Activated naive CD8-positive, alpha-beta T cell treated with anti-CD3 and anti-CD28 coated beads, Interleukin-2, amount 10 ng/mL, durations not matched to agents 7 days and 5 days (primary cell): ENCODE data around the gene PCLO. TPM values are rescaled to one million over a fixed set of nuclear protein-coding genes. Genes with fewer than 3 reads are reported as not detected.

Experiments
- ATAC-seq: fragments of 150-1000 bp; cut with Tn5 transposase; one replicate; pipeline ENCODE4 v1.10.0; 2021; ENCODE audit warnings: low read depth, moderate library complexity
- POLR2A ChIA-PET: fragments of 350-600 bp; sonication (Branson Sonifier 250); formaldehyde crosslinking; loops from one replicate; lab custom pipeline; 2021; ENCODE audit warnings: antibody characterized with exemption; lab: Charles Lee
- DNase-seq: peaks from one replicate; pipeline ENCODE4 v3.0.0; 2021
- H3K27ac Mint-ChIP-seq: one replicate; pipeline ENCODE4 v1.8.0; 2022; ENCODE audit warnings: mild to moderate bottlenecking, mixed read lengths
- H3K27me3 Mint-ChIP-seq: one replicate; pipeline ENCODE4 v1.8.0; 2022; ENCODE audit warnings: mild to moderate bottlenecking, moderate library complexity, mixed read lengths
- H3K36me3 Mint-ChIP-seq: one replicate; pipeline ENCODE4 v1.8.0; 2021; ENCODE audit warnings: mild to moderate bottlenecking, mixed read lengths
- H3K4me1 Mint-ChIP-seq: one replicate; pipeline ENCODE4 v1.8.0; 2021; ENCODE audit warnings: mixed read lengths
- H3K4me3 Mint-ChIP-seq: one replicate; pipeline ENCODE4 v1.8.0; 2022; ENCODE audit warnings: mild to moderate bottlenecking, moderate library complexity, mixed read lengths
- H3K9me3 Mint-ChIP-seq: one replicate; pipeline ENCODE4 v1.8.0; 2021; ENCODE audit warnings: mixed read lengths
- total RNA-seq, 2 experiments: library from RNA; stranded (reverse); gene quantifications; one replicate each; pipeline ENCODE4 v1.2.3, GENCODE V29; 2021

PCLO gene
- total RNA-seq, 2 experiments from 2014 or later = not detected

GRCh38 chr7:83155407-83155806, 7.3 kb downstream of the PCLO start:
- DNase-seq (no peak), ATAC-seq (no peak)
- Mint-ChIP-seq H3K4me1 (no peaks in the 10 kb centered on the region), H3K27me3 (peaks cover 2% of the 10 kb centered on the region), H3K36me3 (no peaks in the 10 kb centered on the region), H3K27ac (no peak overlapping the region), H3K4me3 (no peak overlapping the region), H3K9me3 (no peaks in the 10 kb centered on the region)
- POLR2A ChIA-PET = no interaction called here

- Mint-ChIP-seq H3K27ac (no peak overlapping the region), H3K27me3 (no peaks in the 10 kb centered on the region), H3K36me3 (no peaks in the 10 kb centered on the region), H3K4me3 (no peak overlapping the region), H3K9me3 (no peaks in the 10 kb centered on the region), H3K4me1 (no peaks in the 10 kb centered on the region)
- no peak for DNase-seq
- ATAC-seq = no peak
- POLR2A ChIA-PET = no interaction called here
Observed at GRCh38 chr7:83153419-83153818, 9.3 kb downstream of the PCLO start.

GRCh38 chr7:83150310-83150709, 12.4 kb downstream of the PCLO start:
- Mint-ChIP-seq H3K27ac (no peak overlapping the region), H3K27me3 (no peaks in the 10 kb centered on the region), H3K4me3 (no peak overlapping the region), H3K9me3 (no peaks in the 10 kb centered on the region), H3K36me3 (no peaks in the 10 kb centered on the region), H3K4me1 (no peaks in the 10 kb centered on the region)
- POLR2A ChIA-PET = no interaction called here
- DNase-seq (no peak), ATAC-seq (no peak)

- no peak for ATAC-seq
- Mint-ChIP-seq H3K27me3 (no peaks in the 10 kb centered on the region), H3K9me3 (no peaks in the 10 kb centered on the region), H3K36me3 (no peaks in the 10 kb centered on the region), H3K4me3 (no peak overlapping the region), H3K4me1 (no peaks in the 10 kb centered on the region), H3K27ac (no peak overlapping the region)
- POLR2A ChIA-PET = no interaction called here
- DNase-seq = no peak
Observed at GRCh38 chr7:83149466-83149865, 13.2 kb downstream of the PCLO start.

GRCh38 chr7:83148776-83149175, 13.9 kb downstream of the PCLO start:
- Mint-ChIP-seq H3K27me3 (no peaks in the 10 kb centered on the region), H3K36me3 (no peaks in the 10 kb centered on the region), H3K27ac (no peak overlapping the region), H3K4me3 (no peak overlapping the region), H3K4me1 (no peaks in the 10 kb centered on the region), H3K9me3 (no peaks in the 10 kb centered on the region)
- POLR2A ChIA-PET = no interaction called here
- DNase-seq (no peak), ATAC-seq (no peak)

GRCh38 chr7:83143107-83143506, 19.6 kb downstream of the PCLO start:
- POLR2A ChIA-PET = no interaction called here
- no peaks in the 10 kb centered on the region for H3K4me1 Mint-ChIP-seq
- no peaks in the 10 kb centered on the region for H3K27me3 Mint-ChIP-seq

GRCh38 chr7:83142365-83142764, 20.3 kb downstream of the PCLO start:
- Mint-ChIP-seq H3K4me1 (no peaks in the 10 kb centered on the region), H3K9me3 (no peaks in the 10 kb centered on the region), H3K27ac (no peak overlapping the region), H3K4me3 (no peak overlapping the region), H3K36me3 (no peaks in the 10 kb centered on the region), H3K27me3 (no peaks in the 10 kb centered on the region)
- POLR2A ChIA-PET = no interaction called here
- DNase-seq = no peak
- ATAC-seq = no peak

More at GRCh38 chr7:83143107-83143506, 19.6 kb downstream of the PCLO start:
- Mint-ChIP-seq H3K27ac (no peak overlapping the region), H3K36me3 (no peaks in the 10 kb centered on the region), H3K4me3 (no peak overlapping the region), H3K9me3 (no peaks in the 10 kb centered on the region)
- ATAC-seq (no peak), DNase-seq (no peak)

GRCh38 chr7:83141927-83142326, 20.8 kb downstream of the PCLO start:
- Mint-ChIP-seq H3K9me3 (no peaks in the 10 kb centered on the region), H3K4me3 (no peak overlapping the region), H3K4me1 (no peaks in the 10 kb centered on the region), H3K36me3 (no peaks in the 10 kb centered on the region), H3K27ac (no peak overlapping the region), H3K27me3 (no peaks in the 10 kb centered on the region)
- DNase-seq (no peak), ATAC-seq (no peak)
- POLR2A ChIA-PET = no interaction called here

GRCh38 chr7:83130623-83131545, 31.8 kb downstream of the PCLO start:
- no peaks in the 10 kb centered on the region for H3K9me3 Mint-ChIP-seq
- H3K27me3 Mint-ChIP-seq = no peaks in the 10 kb centered on the region
- DNase-seq = no peak
- H3K27ac Mint-ChIP-seq = no peak overlapping the region
- no peak overlapping the region for H3K4me3 Mint-ChIP-seq
- no peak for ATAC-seq
- no peaks in the 10 kb centered on the region for H3K36me3 Mint-ChIP-seq
- POLR2A ChIA-PET = no interaction called here
- no peaks in the 10 kb centered on the region for H3K4me1 Mint-ChIP-seq

GRCh38 chr7:83130191-83130590, 32.5 kb downstream of the PCLO start:
- Mint-ChIP-seq H3K36me3 (no peaks in the 10 kb centered on the region), H3K27me3 (no peaks in the 10 kb centered on the region), H3K9me3 (no peaks in the 10 kb centered on the region), H3K4me1 (no peaks in the 10 kb centered on the region), H3K27ac (no peak overlapping the region), H3K4me3 (no peak overlapping the region)
- POLR2A ChIA-PET = no interaction called here
- ATAC-seq (no peak), DNase-seq (no peak)

- H3K27ac Mint-ChIP-seq = no peak overlapping the region
- no peak overlapping the region for H3K4me3 Mint-ChIP-seq
- ATAC-seq = no peak
- POLR2A ChIA-PET = no interaction called here
- no peaks in the 10 kb centered on the region for H3K4me1 Mint-ChIP-seq
- H3K27me3 Mint-ChIP-seq = no peaks in the 10 kb centered on the region
- H3K9me3 Mint-ChIP-seq = peaks cover 6% of the 10 kb centered on the region
- DNase-seq = no peak
- H3K36me3 Mint-ChIP-seq = no peaks in the 10 kb centered on the region
Observed at GRCh38 chr7:83119494-83119893, 43.2 kb downstream of the PCLO start.

GRCh38 chr7:83119026-83119382, 43.7 kb downstream of the PCLO start:
- H3K4me3 Mint-ChIP-seq = no peak overlapping the region
- POLR2A ChIA-PET = no interaction called here

GRCh38 chr7:83118347-83119025, 44.2 kb downstream of the PCLO start:
- POLR2A ChIA-PET = no interaction called here
- DNase-seq = no peak
- Mint-ChIP-seq H3K9me3 (peaks cover 6% of the 10 kb centered on the region), H3K36me3 (no peaks in the 10 kb centered on the region), H3K4me1 (no peaks in the 10 kb centered on the region), H3K27ac (no peak overlapping the region), H3K4me3 (no peak overlapping the region), H3K27me3 (no peaks in the 10 kb centered on the region)
- no peak for ATAC-seq

More at GRCh38 chr7:83119026-83119382, 43.7 kb downstream of the PCLO start:
- DNase-seq = no peak
- Mint-ChIP-seq H3K9me3 (peaks cover 6% of the 10 kb centered on the region), H3K4me1 (no peaks in the 10 kb centered on the region), H3K36me3 (no peaks in the 10 kb centered on the region), H3K27ac (no peak overlapping the region), H3K27me3 (no peaks in the 10 kb centered on the region)
- no peak for ATAC-seq

GRCh38 chr7:83117466-83117865, 45.2 kb downstream of the PCLO start:
- POLR2A ChIA-PET = no interaction called here
- H3K27ac Mint-ChIP-seq = no peak overlapping the region
- H3K9me3 Mint-ChIP-seq = peaks cover 6% of the 10 kb centered on the region
- H3K36me3 Mint-ChIP-seq = no peaks in the 10 kb centered on the region
- H3K27me3 Mint-ChIP-seq = no peaks in the 10 kb centered on the region
- DNase-seq (no peak), ATAC-seq (no peak)
- no peak overlapping the region for H3K4me3 Mint-ChIP-seq
- H3K4me1 Mint-ChIP-seq = no peaks in the 10 kb centered on the region
